Skeletal muscle satellite cell (primary cell): ENCODE measurements around the gene FGF22.
"Not testable (repeated sequence)": the region's sequence is repeated elsewhere in the genome, so short reads cannot be mapped to it uniquely, and the experiment has no call there.

ENCODE experiments used
- H3K27me3 ChIP-seq: 2 replicates; pipeline ENCODE4 v1.7.0; 2013; ENCODE audit warnings: low read length; ENCODE audit not compliant: control insufficient read depth, insufficient read depth
- H3K36me3 ChIP-seq: 2 replicates; pipeline ENCODE4 v1.7.0; 2013; ENCODE audit warnings: mild to moderate bottlenecking, control low read depth, low read length; ENCODE audit not compliant: insufficient read depth
- H3K4me1 ChIP-seq: 2 replicates; pipeline ENCODE4 v1.7.0; 2013; ENCODE audit warnings: low read length; ENCODE audit not compliant: control insufficient read depth, insufficient read depth
- H3K4me2 ChIP-seq: 2 replicates; pipeline ENCODE4 v1.7.0; 2013; ENCODE audit warnings: mild to moderate bottlenecking, low read length
- H3K4me3 ChIP-seq: 2 replicates; pipeline ENCODE4 v1.7.0; 2013; ENCODE audit warnings: low read length
- H3K9ac ChIP-seq: 2 replicates; pipeline ENCODE4 v1.7.0; 2013; ENCODE audit warnings: mild to moderate bottlenecking, low read depth, low read length, moderate library complexity
- H3K9me3 ChIP-seq: replicated peaks from 2 replicates; pipeline ENCODE4 v1.7.0; 2013; ENCODE audit warnings: mild to moderate bottlenecking, control low read depth, low read length

FGF22 gene

DNA sequence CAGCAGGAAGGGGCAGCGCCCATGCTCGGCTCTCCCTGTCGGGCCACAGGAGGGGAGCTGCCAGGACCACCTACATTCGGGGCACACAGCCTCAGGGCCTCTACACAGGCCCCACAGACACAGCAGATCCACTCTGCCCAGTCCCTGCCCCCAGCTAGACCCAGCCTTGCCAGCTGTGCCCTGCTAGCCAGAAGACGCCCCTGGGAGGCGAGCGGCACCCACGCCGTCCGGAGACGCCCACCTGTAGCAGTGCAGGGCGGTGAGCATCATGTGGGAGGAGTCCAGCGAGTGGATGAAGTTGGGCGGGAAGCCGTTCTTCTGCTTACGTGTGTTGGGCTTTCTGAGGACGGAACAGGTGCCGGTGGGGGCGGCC, 21.4 kb upstream of the FGF22 start:
- no peaks in the 10 kb centered on the region for H3K9me3 ChIP-seq
- peaks cover 39% of the 10 kb centered on the region for H3K36me3 ChIP-seq
- H3K4me1 ChIP-seq: no peaks in the 10 kb centered on the region
- no peak overlapping the region for H3K4me2 ChIP-seq
- H3K9ac ChIP-seq: no peak overlapping the region
- no peak overlapping the region for H3K4me3 ChIP-seq
- no peaks in the 10 kb centered on the region for H3K27me3 ChIP-seq

DNA sequence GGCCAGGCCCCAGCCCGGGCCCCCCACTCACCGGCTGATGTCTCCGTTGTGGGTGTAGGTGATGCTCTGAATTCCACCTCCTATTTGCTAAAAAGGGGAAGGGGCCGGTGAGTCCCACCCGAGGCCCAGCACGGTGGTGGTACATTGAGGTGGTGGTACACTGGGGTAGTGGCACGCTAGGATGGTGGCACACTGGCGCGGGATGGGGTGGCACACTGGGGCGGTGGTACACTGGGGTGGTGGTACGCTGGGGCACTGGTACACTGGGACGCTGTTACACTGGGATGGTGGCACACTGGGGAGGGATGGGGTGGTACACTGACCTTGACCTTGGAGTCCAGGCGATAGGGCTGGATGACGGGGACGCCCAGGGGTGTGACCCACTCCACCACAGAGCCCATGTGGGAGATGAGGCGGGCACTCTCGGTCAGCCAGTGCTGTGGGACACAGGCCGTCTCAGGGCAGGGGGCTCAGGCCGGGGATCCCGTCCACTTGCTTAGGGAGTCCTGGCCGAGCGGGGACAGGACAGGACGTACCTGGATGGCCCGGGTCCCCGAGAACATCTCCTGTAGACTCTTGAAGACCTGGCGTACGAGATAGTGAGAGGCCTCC, 20.9 kb upstream of the FGF22 start:
- Histone ChIP-seq H3K9ac (no peak overlapping the region), H3K4me2 (no peak overlapping the region), H3K9me3 (no peaks in the 10 kb centered on the region), H3K36me3 (peaks cover 43% of the 10 kb centered on the region), H3K4me3 (no peak overlapping the region), H3K27me3 (no peaks in the 10 kb centered on the region), H3K4me1 (peaks cover 4% of the 10 kb centered on the region)

DNA sequence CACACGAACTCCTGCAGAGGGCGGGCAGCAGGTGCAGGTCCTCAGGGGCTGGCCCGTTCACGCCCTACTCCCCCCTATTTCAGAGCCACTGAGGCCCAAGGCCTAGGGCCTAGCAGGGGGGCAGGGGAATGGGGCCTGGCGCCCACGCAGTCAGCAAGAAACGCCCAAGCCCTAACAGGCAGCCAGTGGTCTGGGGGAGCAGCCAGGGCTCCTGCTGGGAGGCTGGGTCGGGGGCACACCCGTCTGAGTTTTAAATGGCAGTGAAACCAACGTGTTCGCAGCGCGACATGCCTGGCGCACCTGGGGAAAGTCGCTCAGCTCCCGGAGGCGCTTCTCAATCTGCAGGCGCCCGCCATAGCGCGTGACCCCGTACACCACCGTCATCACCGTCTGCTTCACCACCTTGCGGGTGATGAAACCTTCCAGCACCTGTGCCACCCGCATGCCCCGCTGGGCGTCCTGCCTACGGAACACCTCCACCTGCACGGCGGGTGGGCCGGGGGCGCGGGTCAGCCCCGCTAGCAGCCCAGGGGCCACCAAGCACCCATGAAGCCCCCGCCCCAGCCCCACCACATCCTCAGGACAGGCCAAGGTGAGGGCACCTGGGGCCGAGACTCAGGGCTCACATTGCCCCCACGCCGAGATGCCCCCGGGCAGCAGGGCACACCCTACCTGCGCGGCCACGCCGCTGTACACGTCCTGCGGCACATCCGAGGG, 20.2 kb upstream of the FGF22 start:
- no peaks in the 10 kb centered on the region for H3K9me3 ChIP-seq
- H3K27me3 ChIP-seq: no peaks in the 10 kb centered on the region
- no peak overlapping the region for H3K4me3 ChIP-seq
- H3K4me1 ChIP-seq: peaks cover 10% of the 10 kb centered on the region
- no peak overlapping the region for H3K4me2 ChIP-seq
- peaks cover 41% of the 10 kb centered on the region for H3K36me3 ChIP-seq
- no peak overlapping the region for H3K9ac ChIP-seq

DNA sequence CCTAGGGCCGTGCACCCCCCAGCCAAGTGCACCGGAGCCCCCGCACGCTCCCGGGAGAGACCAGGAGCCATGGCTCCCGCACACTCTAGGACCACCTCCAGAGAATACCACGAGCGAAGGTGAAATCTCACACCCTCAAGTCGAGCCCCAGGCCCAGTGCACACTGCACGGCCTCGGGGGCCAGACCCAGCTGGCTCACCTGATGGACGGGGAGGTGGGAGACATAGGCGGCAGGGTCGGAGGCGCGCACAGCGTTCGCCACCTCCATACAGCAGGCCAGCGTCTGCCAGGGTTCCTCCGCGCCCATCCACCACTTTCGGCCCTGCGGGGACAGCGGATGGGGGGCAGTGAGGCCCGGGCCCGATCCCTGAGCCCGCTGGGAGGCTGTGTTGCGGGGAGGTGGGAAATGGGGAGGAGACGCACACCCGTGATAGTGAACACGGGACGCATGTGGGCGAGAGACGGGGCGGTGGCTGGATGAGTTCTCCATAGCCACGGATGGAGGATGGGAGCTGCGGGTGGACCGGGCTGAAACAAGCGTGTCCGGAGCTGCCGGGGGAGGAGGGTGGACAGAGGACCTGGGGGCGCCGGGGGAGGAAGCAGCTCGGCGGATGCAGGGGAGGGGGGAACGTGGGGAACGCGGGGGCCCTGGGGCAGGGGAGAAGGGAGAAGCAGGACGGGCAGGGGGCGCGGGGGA, 19.4 kb upstream of the FGF22 start:
- Histone ChIP-seq H3K27me3 (no peaks in the 10 kb centered on the region), H3K4me3 (no peak overlapping the region), H3K4me2 (no peak overlapping the region), H3K4me1 (peaks cover 10% of the 10 kb centered on the region), H3K9me3 (no peaks in the 10 kb centered on the region), H3K36me3 (peaks cover 41% of the 10 kb centered on the region), H3K9ac (no peak overlapping the region)

DNA sequence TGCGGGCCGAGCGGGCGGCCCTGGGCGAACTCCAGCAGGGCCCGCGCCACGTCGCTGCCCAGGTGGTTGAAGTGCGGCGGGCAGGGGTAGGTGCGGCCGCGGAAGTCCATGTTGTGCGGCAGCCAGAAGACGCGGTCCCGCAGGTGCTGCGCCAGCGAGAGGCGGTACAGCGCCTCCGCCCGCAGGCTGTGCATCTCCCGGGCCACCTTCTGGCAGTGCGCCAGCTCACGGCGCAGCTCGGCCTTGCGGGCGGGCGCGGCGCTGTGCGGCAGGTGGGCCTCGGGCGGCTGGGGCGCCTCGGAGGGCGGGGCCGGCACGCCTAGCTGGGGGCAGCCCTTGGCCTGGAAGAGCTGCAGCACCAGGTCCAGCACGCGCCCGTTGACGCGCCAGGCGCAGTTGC, 18.5 kb upstream of the FGF22 start:
- H3K4me2 ChIP-seq, H3K9me3 ChIP-seq, H3K9ac ChIP-seq, H3K4me3 ChIP-seq, H3K27me3 ChIP-seq: not testable (repeated sequence)
- Histone ChIP-seq H3K4me1 (peaks cover 10% of the 10 kb centered on the region), H3K36me3 (peaks cover 45% of the 10 kb centered on the region)

DNA sequence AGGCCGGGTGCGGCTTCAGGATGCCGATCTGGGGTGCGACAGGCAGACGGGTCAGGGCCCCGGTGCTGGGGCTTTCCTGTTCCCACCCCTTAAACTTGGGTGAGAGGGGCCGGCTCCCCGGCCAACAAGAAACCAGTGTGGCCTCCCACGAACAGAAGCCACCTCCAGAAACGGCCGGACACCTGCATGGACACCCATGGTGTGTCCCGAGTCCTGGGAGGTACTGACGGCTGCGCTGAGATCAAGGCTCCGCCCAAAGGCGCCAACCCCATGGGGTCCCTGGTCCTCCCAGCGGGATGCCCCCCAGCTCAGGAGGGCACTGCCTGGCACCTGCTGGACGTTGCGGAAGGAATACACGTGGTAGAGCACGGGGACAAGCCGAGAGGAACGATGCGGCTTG, 17.9 kb upstream of the FGF22 start:
- Histone ChIP-seq H3K36me3 (peaks cover 45% of the 10 kb centered on the region), H3K4me3 (no peak overlapping the region)

DNA sequence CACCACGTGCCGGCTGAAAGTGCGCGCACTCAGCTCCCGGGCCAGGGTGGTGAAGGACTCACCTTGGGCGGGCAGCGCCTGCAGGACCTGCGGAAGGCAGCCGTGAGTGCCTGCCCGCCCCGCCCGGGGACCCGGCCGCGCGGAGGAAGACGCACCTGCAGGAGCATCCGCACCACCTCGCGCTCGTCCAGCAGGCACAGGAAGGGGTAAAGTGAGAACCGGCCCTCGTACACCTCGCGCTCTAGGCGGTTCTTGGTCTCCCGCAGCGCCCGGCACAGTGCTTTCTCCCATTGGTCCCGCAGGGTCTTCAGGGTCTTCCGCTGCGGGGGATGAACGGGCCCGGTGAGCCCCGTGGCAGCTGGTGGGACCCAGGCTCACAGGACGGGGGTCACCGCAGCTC, 17.0 kb upstream of the FGF22 start:
- Histone ChIP-seq H3K9ac (no peak overlapping the region), H3K4me3 (no peak overlapping the region), H3K9me3 (no peaks in the 10 kb centered on the region), H3K4me2 (no peak overlapping the region), H3K27me3 (no peaks in the 10 kb centered on the region), H3K36me3 (peaks cover 45% of the 10 kb centered on the region), H3K4me1 (peaks cover 10% of the 10 kb centered on the region)

More for the DNA sequence above, 17.9 kb upstream of the FGF22 start:
- Histone ChIP-seq H3K27me3 (no peaks in the 10 kb centered on the region), H3K9me3 (no peaks in the 10 kb centered on the region), H3K9ac (no peak overlapping the region), H3K4me2 (no peak overlapping the region), H3K4me1 (peaks cover 10% of the 10 kb centered on the region)

DNA sequence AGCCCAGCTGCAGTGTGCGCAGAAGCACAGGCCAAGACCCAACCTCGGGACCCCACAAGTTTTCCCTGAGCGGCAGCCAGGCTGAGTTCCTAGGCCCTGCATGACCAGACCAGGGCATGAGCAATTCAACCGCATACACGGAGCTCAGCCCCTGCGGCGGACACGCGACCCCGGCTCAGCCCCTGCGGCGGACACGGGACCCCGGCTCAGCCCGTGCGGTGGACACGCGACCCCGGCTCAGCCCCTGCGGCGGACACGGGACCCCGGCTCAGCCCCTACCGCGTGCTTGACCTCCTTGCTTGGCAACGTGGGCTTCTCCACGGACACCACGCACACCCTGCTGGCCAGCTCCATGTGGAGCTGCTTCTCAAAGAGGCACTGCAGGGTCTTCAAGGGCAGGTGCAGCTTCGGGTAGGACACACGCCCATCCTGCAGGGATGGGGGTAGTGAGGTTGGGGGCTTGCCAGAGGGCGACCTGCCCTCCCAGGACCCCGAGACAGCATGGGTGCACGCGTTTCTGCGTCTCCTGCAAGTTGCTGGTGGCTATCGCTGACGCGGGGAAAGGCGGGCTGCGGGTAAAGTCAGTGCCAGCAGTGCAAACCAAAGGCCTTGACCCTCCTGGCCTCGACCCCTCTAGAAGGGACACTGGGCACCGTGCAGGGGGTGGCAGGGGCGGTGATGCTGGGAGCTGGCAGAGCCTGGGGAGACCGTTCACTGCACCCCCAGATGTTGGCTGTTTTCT, 16.3 kb upstream of the FGF22 start:
- H3K9ac ChIP-seq: no peak overlapping the region
- no peaks in the 10 kb centered on the region for H3K27me3 ChIP-seq
- H3K9me3 ChIP-seq: no peaks in the 10 kb centered on the region
- H3K4me3 ChIP-seq: no peak overlapping the region
- H3K4me2 ChIP-seq: no peak overlapping the region
- H3K36me3 ChIP-seq: peaks cover 46% of the 10 kb centered on the region
- H3K4me1 ChIP-seq: peaks cover 10% of the 10 kb centered on the region

DNA sequence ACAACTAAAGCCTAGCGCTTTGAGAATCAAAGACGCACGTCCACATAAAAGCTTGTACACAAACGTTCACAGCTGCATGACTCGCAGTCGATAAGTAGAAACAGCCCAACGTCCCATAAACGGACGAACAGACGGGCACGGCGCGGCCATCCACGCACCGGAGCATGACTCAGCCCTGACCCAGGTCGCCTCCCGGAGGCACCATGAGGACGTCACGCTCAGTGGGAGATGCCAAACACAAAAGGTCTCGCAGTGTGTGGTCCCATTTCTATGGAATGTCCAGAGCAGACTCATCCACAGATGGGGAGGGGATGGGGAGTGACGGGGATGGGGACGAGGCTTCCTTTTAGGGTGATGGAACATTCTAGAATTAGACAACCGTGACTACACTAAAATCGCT, 15.7 kb upstream of the FGF22 start:
- Histone ChIP-seq H3K9ac (no peak overlapping the region), H3K36me3 (peaks cover 42% of the 10 kb centered on the region), H3K9me3 (no peaks in the 10 kb centered on the region), H3K4me1 (peaks cover 10% of the 10 kb centered on the region), H3K4me3 (no peak overlapping the region), H3K27me3 (no peaks in the 10 kb centered on the region), H3K4me2 (no peak overlapping the region)

DNA sequence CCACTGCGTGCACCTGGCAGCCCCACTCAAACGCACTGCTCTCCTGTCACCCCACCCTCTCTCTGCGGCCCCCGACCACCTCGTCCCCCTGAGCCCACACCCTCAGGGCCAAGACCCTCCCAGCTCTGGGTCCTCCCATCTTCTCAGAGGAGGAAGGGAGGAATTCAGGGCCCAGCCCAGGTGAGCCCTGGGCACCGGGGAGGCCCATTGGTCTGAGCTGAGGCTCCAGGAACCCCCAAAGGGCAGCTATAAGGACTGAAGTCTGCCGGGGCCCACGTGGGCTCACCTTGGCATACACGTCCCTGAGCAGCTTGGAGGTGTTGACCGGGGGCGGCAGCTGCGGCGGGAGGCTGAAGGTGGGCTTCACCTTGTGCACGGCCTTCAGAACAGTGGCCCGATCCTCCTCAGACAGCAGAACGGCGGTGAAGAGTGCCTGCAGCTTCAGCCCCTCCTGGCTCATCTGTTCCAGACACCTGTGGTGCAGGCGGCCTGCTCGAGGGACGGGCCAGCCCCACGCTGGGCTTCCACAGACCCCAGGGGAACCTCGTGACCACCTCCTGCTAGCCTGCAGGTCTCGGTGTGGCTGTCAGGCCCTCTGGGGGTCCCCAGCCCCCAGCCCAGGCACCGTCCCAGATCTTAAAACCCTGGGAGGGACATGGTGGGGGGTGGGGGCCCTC, 15.1 kb upstream of the FGF22 start:
- Histone ChIP-seq H3K4me2 (no peak overlapping the region), H3K36me3 (peaks cover 39% of the 10 kb centered on the region), H3K27me3 (no peaks in the 10 kb centered on the region), H3K9me3 (no peaks in the 10 kb centered on the region), H3K4me3 (no peak overlapping the region), H3K9ac (no peak overlapping the region), H3K4me1 (peaks cover 10% of the 10 kb centered on the region)

DNA sequence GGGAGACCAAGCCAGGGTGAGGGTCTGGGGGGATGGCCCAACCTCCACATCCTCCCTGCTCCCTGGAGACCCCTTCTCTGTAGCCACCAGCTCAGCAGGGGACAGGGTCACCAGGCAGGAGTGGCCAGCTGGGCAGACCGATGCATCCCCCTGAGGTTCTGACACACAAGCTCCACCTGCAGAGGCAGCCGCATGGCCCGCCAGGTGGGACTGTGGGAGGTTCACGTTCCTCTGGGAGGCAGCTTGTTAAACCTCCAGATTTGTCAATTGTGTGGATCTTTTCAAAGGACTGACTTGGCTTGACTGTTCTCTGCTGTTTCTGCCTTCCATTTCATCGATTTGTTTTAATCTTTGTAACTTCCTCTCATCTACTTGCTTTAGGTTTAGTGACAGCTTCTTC, 14.4 kb upstream of the FGF22 start:
- peaks cover 10% of the 10 kb centered on the region for H3K4me1 ChIP-seq
- H3K9me3 ChIP-seq: no peaks in the 10 kb centered on the region
- no peaks in the 10 kb centered on the region for H3K27me3 ChIP-seq
- H3K4me3 ChIP-seq: no peak overlapping the region
- peaks cover 34% of the 10 kb centered on the region for H3K36me3 ChIP-seq
- no peak overlapping the region for H3K4me2 ChIP-seq
- no peak overlapping the region for H3K9ac ChIP-seq
